WERI-Rb-1 (cell line): ENCODE results near the gene DCDC2B.

Experiments
- DNase-seq: peaks from one replicate; pipeline ENCODE4 v3.0.0-alpha.2; 2020
- H3K27ac ChIP-seq: fragments of 250-450 bp; sonication (Bioruptor Pico); 2 replicates; pipeline ENCODE4 v1.5.1; 2020; ENCODE audit warnings: mild to moderate bottlenecking, moderate library complexity
- H3K27me3 ChIP-seq: fragments of 250-450 bp; sonication (Bioruptor Pico); 2 replicates; pipeline ENCODE4 v1.5.1; 2021; ENCODE audit warnings: mild to moderate bottlenecking, low read depth, moderate library complexity; ENCODE audit not compliant: insufficient read depth, severe bottlenecking
- H3K36me3 ChIP-seq: fragments of 250-450 bp; sonication (Bioruptor Pico); 2 replicates; pipeline ENCODE4 v1.5.1; 2020; ENCODE audit warnings: mild to moderate bottlenecking, moderate library complexity
- H3K4me3 ChIP-seq: 2 replicates; pipeline ENCODE4 v1.5.1; 2011; ENCODE audit warnings: low read depth, mild to moderate bottlenecking, control low read depth, low read length
- H3K9me3 ChIP-seq: fragments of 250-450 bp; sonication (Bioruptor Pico); 2 replicates; pipeline ENCODE4 v1.5.1; 2021; ENCODE audit warnings: mild to moderate bottlenecking, moderate library complexity; ENCODE audit not compliant: severe bottlenecking
- TF ChIP-seq, protein P1 (sequence below): IDR thresholded peaks from 2 replicates; pipeline ENCODE4 v1.5.1; 2011; ENCODE audit warnings: low read depth, mild to moderate bottlenecking, control low read depth, inconsistent platforms, low read length

DCDC2B gene

DNA sequence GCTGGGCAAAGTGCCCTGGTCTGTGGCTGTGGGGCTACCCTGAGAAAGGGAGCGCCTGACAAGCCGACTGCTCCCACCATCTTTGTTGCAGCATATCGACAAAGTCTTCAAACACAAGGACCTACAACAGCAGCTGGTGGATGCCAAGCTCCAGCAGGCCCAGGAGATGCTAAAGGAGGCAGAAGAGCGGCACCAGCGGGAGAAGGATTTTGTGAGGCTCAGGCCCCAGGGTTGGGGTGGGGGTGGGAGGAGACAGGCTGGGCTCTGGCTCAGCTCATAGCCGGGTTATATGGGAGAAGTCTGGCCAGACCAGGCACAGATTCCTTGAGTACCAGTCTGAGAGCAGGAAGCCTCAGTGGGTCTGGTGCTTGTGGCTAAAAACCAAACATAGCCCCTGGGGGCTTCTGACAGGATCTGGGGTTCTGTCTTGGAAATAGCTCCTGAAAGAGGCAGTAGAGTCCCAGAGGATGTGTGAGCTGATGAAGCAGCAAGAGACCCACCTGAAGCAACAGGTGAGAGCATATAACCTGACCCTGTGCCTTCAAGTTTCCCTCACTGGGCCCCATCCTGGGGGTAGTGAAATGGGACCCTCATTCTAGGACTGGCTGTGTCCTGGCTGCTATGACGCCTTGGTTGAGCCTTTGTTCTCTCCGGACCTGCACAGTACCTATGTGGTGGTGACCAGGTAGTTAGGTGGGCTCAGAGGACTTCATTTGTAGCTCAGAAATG lies 16.5 kb upstream of the DCDC2B start:
- DNase-seq = no peak
- TF ChIP-seq, protein P1, sequence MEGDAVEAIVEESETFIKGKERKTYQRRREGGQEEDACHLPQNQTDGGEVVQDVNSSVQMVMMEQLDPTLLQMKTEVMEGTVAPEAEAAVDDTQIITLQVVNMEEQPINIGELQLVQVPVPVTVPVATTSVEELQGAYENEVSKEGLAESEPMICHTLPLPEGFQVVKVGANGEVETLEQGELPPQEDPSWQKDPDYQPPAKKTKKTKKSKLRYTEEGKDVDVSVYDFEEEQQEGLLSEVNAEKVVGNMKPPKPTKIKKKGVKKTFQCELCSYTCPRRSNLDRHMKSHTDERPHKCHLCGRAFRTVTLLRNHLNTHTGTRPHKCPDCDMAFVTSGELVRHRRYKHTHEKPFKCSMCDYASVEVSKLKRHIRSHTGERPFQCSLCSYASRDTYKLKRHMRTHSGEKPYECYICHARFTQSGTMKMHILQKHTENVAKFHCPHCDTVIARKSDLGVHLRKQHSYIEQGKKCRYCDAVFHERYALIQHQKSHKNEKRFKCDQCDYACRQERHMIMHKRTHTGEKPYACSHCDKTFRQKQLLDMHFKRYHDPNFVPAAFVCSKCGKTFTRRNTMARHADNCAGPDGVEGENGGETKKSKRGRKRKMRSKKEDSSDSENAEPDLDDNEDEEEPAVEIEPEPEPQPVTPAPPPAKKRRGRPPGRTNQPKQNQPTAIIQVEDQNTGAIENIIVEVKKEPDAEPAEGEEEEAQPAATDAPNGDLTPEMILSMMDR = no peak
- H3K9me3 ChIP-seq = no peaks in the 10 kb centered on the region
- no peak overlapping the region for H3K27ac ChIP-seq
- peaks cover 98% of the 10 kb centered on the region for H3K36me3 ChIP-seq
- no peak overlapping the region for H3K4me3 ChIP-seq
- H3K27me3 ChIP-seq = no peaks in the 10 kb centered on the region

DNA sequence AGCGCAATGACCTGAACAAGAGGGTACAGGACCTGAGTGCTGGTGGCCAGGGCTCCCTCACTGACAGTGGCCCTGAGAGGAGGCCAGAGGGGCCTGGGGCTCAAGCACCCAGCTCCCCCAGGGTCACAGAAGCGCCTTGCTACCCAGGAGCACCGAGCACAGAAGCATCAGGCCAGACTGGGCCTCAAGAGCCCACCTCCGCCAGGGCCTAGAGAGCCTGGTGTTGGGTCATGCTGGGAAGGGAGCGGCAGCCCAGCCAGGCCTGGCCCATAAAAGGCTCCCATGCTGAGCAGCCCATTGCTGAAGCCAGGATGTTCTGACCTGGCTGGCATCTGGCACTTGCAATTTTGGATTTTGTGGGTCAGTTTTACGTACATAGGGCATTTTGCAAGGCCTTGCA lies 13.9 kb upstream of the DCDC2B start:
- peaks cover 80% of the 10 kb centered on the region for H3K36me3 ChIP-seq
- H3K4me3 ChIP-seq = no peak overlapping the region
- no peaks in the 10 kb centered on the region for H3K27me3 ChIP-seq
- H3K9me3 ChIP-seq = no peaks in the 10 kb centered on the region
- DNase-seq = no peak
- TF ChIP-seq, protein P1 = no peak
- no peak overlapping the region for H3K27ac ChIP-seq

- H3K4me3 ChIP-seq = no peak overlapping the region
- peaks cover 74% of the 10 kb centered on the region for H3K36me3 ChIP-seq
- H3K9me3 ChIP-seq = no peaks in the 10 kb centered on the region
- no peaks in the 10 kb centered on the region for H3K27me3 ChIP-seq
- TF ChIP-seq, protein P1 = no peak
- no peak overlapping the region for H3K27ac ChIP-seq
- no peak for DNase-seq
Observed at GRCh38 chr1:32195531-32195930, 13.4 kb upstream of the DCDC2B start.

DNA sequence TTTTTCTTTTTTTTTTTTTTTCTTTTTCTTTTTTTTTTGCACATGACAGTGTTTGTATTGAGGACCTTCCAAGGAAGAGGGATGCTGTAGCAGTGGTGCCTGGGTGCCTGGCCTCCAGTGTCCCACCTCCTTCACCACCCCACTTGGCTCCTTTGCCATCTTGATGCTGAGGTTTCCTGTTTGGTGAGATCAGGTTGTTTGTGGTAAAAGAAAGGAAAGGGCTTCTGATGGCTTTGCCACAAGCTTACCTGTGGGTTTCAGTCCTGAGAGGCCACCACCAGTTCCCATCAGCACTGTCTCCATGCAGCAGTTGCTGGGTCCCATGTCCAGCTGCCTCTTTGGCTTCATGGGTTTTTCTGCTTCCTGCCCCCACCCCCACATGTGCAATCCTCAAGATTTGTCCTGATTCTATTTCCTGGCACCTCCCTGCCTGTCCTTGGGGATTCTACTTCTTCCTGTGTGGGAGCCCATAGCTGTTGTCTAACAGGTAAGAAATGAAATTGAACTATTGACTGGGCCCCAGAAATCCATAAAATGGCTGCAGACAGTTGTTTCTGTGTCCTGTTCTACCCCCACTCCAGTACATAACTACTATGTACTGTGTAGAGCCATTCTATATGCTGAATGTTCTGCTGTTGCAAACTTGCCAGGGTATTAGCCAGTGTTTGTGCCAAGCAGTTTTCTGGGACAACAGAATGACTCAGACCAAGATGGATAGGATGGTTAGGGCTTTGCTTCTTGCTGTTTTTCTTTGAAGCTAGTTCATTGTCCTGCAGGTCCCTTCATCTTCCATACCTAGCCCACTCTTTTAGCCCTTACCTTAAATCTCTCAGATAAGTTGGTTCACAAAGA lies 12.7 kb upstream of the DCDC2B start:
- TF ChIP-seq, protein P1 = no peak
- no peak overlapping the region for H3K4me3 ChIP-seq
- H3K27ac ChIP-seq = no peak overlapping the region
- H3K9me3 ChIP-seq = no peaks in the 10 kb centered on the region
- H3K36me3 ChIP-seq = peaks cover 67% of the 10 kb centered on the region
- H3K27me3 ChIP-seq = no peaks in the 10 kb centered on the region
- no peak for DNase-seq

DNA sequence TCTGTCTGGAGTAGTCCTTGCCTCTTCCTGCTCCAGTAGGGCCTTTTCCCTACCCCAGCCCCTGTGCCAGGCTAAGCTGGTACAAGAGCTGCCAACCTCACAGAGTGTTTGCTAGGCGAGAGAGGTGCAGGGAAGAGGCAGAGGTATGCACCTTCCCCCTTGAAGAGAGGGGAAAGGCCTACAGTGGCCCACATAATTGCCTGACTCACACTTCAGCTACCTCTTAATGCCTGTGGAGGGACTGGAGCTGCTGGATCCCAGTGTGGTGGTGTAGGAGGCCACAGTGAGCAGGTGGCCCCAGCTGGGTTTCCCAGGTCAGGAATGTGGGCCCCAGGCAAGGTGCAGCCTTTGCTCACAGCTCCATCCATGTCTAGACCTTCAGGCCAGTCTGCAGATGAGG lies 11.8 kb upstream of the DCDC2B start:
- Histone ChIP-seq H3K36me3 (peaks cover 59% of the 10 kb centered on the region), H3K27me3 (no peaks in the 10 kb centered on the region), H3K4me3 (no peak overlapping the region), H3K9me3 (no peaks in the 10 kb centered on the region), H3K27ac (no peak overlapping the region)
- no peak for DNase-seq
- TF ChIP-seq, protein P1 = no peak
